GM04503 (cell line): ENCODE measurements around the gene ADORA2A.

Experiments
- DNase-seq: peaks from one replicate; pipeline ENCODE4 v3.0.0-alpha.2; 2012; ENCODE audit warnings: low read depth

The ADORA2A gene

DNA sequence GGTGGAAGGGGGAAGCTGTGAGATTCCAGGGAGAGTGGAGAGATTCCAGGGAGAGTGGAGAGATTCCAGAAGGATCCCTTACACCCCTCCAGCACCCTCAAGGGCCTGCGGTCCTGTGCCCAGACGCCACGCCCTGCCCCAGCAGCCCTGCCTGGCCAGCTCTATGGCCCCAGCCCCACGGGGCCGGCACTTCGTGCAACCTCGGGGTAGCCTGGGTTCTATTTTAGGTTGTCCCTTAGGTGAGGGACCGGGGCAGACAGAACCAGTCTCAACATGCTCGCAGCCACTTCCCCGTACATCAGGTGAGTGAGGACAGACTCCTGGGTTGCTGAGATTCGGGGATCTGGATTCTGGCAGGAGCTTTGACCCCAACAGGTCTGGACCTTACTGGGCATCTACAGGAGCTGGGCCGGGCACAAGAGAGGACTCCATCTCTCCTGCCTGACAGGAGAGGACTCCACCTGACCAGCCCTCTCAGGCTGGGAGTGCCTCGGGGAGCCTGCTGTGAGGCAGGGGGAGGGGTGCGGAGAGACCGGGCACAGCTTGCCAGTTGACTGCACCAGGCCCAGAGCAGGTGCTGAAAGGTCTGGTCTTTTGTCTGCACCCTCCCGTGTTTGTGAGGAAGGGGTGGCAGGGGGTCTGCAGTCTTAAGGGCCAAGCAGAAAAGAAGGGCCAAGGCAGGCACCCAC is 8.5 kb upstream of the ADORA2A start:
- DNase-seq, result no peak

GRCh38 chr22:24419475-24419850 is 7.9 kb upstream of the ADORA2A start:
- no peak for DNase-seq

- no peak for DNase-seq
Observed at GRCh38 chr22:24420072-24420976, 7.1 kb upstream of the ADORA2A start.

DNA sequence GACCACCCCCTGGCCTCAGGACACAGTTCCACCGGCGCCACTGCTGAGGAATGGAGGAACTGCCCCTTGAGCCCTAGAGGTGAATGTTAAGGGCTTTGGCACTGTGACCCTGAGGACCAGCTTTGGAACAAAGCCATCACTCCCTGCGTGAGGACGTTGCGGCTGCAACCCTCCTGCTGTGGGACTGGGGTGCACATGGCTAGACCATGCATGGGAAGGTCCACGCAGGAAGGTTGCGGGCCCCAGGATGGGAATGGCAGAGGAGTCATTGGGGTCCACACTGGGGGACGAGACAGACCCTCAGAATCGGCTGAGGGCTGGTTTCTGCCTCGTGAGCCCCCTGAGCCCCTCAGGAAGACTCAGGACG is 6.4 kb upstream of the ADORA2A start:
- no peak for DNase-seq

DNA sequence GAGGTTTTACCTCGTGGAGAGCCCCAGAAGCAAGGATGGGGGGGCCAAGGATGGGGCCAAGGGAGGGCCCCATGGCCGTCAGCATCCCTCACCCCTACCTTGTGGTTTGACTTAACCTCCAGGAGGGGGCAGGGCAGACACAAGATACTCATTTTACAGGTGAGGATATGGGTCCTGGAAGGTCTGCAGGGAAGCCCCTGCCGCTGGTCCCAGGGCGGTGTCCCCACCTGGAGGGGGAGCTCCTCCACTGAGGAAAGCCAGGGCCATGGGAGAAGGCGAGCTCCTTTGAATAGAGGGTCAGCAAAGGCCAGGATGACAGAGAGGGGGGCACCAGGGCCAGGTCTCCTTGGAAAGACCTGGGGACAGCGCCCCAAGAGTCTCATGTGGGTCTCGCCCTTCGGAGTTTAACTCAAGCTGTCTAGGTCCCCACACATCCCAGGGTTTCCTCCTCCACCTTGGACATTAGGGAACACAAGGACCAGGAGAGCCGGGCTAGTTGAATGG is 5.9 kb upstream of the ADORA2A start:
- DNase-seq, result no peak

- no peak for DNase-seq
Observed at GRCh38 chr22:24422102-24422665, 5.2 kb upstream of the ADORA2A start.

- DNase-seq, result no peak
Observed at GRCh38 chr22:24423519-24424000, 3.8 kb upstream of the ADORA2A start.

GRCh38 chr22:24424001-24424900 is 3.1 kb upstream of the ADORA2A start:
- DNase-seq, result no peak

DNA sequence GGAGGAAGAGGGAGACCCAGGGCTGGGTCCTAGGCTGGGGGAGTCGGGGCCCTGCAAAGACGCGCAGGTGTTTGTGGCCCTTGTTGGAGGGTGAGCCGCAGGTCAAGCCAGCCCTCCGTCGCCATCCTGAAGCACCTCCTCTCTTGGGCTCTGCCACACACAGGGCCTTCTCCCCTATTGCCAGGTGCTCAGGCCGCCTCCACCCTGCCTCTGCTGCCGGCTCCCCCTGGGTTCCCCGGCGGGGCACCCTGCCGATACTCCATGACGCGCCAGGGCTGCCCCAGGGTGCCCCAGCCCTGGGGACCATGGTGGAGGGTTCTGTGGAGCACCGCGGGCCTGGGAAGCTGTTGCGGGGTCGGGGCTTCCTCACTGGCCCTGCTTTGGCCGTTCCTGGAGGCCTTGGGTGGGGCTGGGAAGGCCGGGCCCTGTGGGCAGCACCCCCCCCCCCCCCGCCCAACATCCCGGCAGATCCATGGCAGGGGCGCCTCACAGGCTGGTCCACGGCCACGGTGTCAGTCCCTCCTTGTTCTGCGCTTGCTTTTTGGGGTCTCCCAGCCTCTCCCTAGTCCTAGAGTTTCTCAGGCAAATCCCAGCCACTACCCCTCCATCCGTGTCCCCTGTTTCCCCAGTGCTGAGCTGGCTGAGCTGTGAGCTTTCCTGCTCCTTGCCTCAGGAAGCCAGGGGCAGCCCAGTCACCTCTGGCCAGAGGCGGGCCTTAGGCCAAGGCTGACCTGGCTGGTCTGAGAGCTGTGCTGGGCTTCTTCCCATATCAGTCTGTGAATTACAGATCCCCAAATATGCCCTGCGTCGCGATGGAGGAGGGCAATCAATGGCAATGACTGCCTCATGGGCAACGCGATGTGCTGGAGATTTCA is 2.3 kb upstream of the ADORA2A start:
- no peak for DNase-seq

DNA sequence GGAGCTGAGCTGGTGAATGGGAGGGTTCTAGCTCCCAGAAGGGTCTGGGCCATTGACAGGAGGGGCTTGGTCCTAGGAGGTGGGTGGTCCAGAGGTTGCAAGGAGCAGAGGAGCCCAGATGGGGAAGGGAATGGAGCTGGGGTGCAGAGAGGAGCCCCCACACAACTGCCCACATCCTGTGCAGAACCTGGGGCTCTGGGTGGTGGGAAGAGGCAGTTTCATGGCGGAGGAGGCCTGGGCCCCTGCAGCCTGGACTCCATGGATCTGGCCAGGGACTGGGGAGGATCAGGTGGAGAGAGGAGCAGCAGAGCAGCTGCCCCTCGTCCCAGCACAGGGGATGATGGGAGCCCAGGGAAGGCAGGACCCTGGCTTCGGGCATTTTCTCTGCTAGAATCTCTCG is 963 bp upstream of the ADORA2A start:
- DNase-seq, result no peak

DNA sequence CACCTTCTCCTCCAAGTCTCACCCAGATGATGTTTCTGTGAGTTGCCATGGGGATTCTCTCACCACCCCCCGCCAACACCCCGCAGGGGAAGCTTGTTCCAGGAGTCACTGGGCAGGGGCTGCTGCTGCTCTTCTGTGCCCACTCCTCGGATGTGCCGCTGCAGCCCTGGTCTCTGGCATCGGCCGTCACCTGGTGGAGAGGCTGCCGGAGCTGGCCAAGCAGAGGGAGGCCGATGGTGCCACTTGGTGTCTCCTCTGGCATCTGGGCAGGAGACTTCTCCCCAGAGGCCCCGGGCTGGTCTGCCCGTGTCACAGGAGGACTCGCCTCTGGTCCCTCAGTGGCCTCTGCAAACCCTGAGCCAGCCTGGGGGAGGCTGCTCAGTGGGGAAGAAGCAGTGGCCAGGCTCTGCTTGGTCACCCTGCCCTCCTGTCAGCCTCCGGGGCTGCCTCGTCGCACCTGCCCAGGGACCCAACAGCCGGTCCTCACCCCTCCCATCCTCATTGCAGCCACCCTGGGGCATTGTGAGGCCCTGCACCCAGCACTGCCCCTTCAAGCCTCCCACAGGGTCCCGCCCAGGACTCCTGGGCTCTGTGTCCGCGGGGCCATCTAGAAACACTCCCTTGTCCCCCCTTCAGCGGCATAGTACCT is 424 bp upstream of the ADORA2A start:
- DNase-seq, result no peak

- no peak for DNase-seq
Observed at GRCh38 chr22:24428751-24429410, 1.5 kb downstream of the ADORA2A start.

- DNase-seq, result no peak
Observed at GRCh38 chr22:24429411-24430365, 2.3 kb downstream of the ADORA2A start.

DNA sequence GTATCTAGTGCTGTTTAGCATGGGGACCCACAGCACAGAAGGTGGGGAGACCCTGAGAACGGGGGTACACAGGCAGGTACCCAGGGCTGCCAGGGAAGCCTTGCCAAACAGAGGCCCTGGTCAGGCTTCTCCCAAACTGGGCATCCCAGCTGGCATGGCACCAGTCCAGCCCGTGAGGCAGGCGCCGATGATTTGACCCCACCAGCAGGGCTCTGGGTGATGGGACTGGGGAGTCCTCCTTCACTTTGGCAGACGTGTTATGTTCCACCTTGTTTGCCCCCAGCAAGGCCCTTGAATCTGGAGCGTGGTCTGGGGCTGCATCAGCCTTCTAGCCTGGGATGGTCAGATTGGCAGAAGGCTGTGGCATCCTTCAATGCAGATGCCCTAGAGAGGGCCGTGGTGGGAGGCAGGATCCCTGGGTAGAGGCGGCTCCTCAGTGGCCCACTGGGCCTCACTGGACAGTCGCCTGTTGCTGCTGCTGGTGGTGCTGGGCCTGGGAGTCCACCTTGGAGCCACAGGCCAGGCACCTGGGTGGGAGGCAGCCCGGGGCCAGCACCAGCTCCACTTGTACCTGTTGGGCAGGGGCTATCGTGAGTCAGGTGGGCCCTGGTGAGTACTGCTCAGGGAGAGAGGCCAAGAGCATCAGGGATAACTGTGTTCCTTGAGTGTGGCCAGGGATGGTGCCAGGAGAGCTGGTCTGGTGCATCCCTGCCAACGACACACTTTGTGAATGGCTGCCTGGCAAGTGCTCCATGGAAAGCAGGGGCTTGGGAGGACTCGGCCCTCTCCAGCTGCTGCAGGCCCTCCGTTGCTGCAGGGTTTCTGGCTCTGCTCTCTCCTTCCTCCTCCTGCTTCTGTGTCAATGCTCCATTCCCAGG is 3.3 kb downstream of the ADORA2A start:
- no peak for DNase-seq

DNA sequence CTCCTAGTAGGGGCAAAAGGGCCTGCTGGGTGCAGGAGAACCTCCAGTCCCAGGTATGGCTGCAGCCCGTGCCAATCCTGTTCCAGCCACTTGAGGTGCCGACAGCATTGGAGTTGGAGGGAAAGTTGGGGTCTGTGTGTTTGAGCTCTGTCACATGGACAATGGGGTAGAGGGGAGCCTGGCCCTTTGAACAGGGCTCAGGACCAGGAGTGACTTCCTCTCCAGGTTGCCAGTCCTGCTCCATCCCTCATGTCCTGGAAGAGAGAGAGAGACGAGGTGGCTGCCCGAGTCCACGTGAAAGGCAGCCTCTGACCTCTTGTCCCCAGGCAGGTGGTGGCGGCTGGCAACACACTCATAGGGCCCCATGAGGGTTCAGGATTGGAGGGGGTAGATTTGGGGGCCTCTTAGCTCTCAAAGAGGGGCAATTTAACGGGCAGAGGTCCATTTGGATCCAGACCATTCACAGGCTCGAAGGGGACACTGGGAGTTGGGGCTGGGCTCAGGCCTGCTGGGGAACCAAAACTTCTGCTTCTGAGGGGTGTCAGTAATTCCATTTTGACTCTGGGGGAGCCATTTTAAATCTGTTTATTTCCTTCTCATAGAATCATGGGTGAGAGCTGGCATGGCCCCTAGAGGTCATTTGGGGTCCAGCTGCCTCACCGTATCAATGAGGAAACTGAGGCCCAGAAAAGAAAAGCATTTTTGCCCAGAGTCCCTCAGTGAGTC is 4.1 kb downstream of the ADORA2A start:
- DNase-seq, result no peak

GRCh38 chr22:24432059-24432853 is 4.9 kb downstream of the ADORA2A start:
- no peak for DNase-seq
